Ishikawa (cell line): ENCODE data around the gene CTNNBL1.

Source experiments
- EGR1 ChIP-seq: IDR thresholded peaks from 2 replicates; pipeline ENCODE4 v1.6.1; 2012
- EP300 ChIP-seq: IDR thresholded peaks from 2 replicates; pipeline ENCODE4 v1.6.1; 2012; ENCODE audit warnings: borderline replicate concordance
- FOXM1 ChIP-seq: IDR thresholded peaks from 2 replicates; pipeline ENCODE4 v1.6.1; 2012; ENCODE audit warnings: low read depth, borderline replicate concordance
- RAD21 ChIP-seq: IDR thresholded peaks from 2 replicates; pipeline ENCODE4 v1.6.1; 2012; ENCODE audit warnings: low read depth
- TCF12 ChIP-seq: IDR thresholded peaks from 2 replicates; pipeline ENCODE4 v1.6.1; 2012; ENCODE audit warnings: low read depth
- TEAD4 ChIP-seq: IDR thresholded peaks from 2 replicates; pipeline ENCODE4 v1.6.1; 2012
- YY1 ChIP-seq: IDR thresholded peaks from 2 replicates; pipeline ENCODE4 v1.6.1; 2012; ENCODE audit warnings: low read depth
- ZBTB7A ChIP-seq: IDR thresholded peaks from 2 replicates; pipeline ENCODE4 v1.6.1; 2012; ENCODE audit warnings: low read depth
- TF ChIP-seq, protein P1 (sequence below): IDR thresholded peaks from 2 replicates; pipeline ENCODE4 v1.6.1; 2012
- TF ChIP-seq, protein P2 (sequence below): IDR thresholded peaks from 2 replicates; pipeline ENCODE4 v1.6.1; 2012; ENCODE audit warnings: low read depth, mild to moderate bottlenecking

GRCh38 chr20:37921341-37921929, 227.6 kb downstream of the CTNNBL1 start:
- no peak for TF ChIP-seq YY1
- no peak for TF ChIP-seq ZBTB7A
- no peak for TF ChIP-seq EGR1
- TF ChIP-seq, protein P1, sequence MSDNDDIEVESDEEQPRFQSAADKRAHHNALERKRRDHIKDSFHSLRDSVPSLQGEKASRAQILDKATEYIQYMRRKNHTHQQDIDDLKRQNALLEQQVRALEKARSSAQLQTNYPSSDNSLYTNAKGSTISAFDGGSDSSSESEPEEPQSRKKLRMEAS, result no peak
- no peak for TF ChIP-seq RAD21
- TF ChIP-seq TEAD4, result no peak
- TF ChIP-seq EP300, result no peak
- no peak for TF ChIP-seq FOXM1
- TF ChIP-seq, protein P2, sequence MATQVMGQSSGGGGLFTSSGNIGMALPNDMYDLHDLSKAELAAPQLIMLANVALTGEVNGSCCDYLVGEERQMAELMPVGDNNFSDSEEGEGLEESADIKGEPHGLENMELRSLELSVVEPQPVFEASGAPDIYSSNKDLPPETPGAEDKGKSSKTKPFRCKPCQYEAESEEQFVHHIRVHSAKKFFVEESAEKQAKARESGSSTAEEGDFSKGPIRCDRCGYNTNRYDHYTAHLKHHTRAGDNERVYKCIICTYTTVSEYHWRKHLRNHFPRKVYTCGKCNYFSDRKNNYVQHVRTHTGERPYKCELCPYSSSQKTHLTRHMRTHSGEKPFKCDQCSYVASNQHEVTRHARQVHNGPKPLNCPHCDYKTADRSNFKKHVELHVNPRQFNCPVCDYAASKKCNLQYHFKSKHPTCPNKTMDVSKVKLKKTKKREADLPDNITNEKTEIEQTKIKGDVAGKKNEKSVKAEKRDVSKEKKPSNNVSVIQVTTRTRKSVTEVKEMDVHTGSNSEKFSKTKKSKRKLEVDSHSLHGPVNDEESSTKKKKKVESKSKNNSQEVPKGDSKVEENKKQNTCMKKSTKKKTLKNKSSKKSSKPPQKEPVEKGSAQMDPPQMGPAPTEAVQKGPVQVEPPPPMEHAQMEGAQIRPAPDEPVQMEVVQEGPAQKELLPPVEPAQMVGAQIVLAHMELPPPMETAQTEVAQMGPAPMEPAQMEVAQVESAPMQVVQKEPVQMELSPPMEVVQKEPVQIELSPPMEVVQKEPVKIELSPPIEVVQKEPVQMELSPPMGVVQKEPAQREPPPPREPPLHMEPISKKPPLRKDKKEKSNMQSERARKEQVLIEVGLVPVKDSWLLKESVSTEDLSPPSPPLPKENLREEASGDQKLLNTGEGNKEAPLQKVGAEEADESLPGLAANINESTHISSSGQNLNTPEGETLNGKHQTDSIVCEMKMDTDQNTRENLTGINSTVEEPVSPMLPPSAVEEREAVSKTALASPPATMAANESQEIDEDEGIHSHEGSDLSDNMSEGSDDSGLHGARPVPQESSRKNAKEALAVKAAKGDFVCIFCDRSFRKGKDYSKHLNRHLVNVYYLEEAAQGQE, result no peak
- TF ChIP-seq TCF12, result no peak
